Cerebellar nuclear complex (tissue), 1 donor: ENCODE data around the gene MOB1A.
"Not testable (repeated sequence)": the region's sequence is repeated elsewhere in the genome, so short reads cannot be mapped to it uniquely, and the experiment has no call there.

Experiments used
- DNase-seq, 2 experiments: peaks; one replicate each; lab custom pipeline; 2025; lab: John Stamatoyannopoulos, UW

MOB1A gene

DNA sequence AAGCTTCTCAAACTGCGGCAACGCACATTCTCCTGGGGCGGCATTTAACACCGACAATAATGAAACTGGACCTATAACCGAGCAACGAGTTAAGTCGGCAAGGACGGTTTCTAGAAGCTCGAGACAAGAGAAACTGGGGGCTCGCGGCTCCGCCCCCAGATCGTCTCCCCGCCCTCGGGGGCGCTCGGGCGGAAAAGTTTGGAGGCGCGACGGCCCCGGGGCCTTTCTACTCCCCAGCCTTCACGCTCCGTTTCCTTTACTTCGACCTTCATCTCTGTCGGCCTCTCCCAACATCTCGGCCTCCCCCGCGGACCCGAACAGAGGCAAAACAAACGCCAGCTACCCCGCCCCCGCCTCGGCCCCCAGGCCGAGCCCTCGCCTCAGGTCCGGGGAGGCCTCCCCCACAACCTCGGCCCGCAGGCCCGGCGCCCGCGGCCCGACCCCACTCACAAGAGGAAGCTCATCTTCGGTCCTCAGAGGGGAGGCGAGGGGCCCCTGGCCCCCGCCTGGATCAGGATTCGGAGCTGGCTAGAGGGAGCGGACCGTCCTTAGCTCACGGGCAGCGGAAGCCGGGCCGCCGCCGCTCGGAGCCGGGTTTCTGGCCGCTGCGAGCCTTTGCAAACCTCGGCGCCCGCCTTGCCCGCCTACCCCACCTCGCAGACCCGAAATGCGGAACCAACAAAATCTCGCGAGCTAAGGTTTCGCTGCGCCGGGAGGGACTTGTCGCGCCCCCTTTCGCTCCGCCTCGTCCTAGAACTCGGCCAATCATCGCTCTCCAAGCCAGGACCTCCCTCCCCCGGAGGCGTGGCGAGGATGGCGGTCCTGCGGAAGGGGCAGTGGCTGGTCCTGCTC is at the start of gene MOB1A:
Gene MOB1A, minus strand, starts transcription at position 669 of the 852 bp plus-strand sequence. Its CDS starts 205 bp downstream, at position 464.
- peak; percentile 73 to 95 for DNase-seq

DNA sequence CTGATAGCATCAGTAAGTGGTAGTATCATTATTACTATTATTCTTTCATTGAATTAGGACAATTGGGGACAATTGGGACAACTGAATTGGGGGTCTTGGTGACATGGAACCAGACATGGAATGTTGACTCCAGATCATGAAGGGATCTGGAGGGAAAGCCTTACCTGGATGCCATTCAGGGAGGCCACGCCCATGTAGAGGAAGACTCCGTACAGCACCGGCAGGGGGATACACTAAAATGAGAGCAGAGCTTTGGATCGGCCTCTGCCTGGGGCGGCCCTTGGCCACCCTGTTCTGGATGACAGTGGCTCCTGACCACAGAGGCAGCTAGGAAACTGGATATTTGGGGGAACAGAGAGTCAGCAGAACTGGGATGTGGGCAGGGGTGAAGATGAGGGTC is 49.0 kb upstream of the MOB1A start:
- no peak for DNase-seq

DNA sequence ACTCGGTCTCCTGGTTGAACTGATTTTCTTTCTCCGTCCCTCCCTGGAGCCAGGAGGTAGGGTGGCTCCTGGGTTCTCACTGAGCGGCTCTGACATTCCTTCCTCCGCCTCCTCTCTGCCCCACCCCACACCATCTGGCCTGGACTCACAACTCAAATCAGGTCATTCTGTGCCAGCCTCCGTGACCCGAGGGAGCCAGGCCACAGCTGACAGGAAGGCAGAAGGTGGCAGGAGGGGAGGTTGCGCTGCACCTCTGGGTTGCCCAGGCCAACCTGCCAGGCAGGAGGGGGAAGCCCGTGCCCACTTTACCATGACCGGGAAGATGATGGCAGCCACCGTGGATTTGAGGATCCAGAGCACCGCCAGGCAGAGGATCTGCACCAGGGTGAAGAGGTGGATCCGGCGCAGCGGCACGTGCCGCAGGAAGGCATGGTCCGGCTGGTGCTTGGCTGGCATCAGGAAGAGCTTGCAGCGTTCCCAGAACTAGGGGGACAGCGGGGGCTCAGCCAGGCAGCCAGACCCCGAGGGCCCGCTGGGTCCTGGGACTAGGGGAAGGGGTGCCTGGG is 48.1 kb upstream of the MOB1A start:
- DNase-seq = peak in 1 of 2 experiments; percentile 41

DNA sequence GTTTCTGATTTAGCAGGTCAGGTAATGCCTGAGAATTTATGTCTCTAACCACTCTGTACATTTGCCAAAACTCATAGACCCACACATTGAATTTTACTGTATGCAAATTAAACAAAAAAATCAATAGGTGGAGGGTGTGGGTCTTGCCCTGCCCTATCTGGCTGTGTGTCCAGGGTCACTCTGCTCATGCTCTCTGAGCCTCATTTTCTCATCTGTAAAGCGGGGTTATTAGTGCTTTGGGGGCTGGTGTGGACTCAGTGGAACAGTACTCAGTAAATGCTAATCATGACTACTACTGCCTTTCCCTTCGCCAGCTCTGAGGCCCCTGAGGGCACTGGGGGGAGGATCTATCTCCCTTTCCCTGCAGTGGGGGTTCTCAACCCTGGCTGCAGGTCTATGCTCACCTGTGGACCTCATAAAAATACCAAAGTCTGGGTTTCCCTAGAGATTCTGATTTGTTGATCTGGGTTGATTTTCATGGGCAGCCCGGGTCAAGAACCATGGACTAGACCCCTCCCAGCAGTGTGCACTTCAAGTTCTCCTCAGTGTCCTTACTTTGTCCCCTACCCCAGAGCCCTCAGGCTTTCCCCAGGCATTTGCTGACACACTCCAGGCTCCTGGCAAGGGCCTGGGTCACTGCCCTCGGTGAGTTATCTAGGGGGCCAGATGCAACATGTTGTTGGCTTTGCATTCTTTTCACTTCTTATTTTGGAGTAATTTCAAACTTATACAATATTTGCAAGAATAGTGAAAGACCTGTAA is 47.2 kb upstream of the MOB1A start:
- DNase-seq = no peak

DNA sequence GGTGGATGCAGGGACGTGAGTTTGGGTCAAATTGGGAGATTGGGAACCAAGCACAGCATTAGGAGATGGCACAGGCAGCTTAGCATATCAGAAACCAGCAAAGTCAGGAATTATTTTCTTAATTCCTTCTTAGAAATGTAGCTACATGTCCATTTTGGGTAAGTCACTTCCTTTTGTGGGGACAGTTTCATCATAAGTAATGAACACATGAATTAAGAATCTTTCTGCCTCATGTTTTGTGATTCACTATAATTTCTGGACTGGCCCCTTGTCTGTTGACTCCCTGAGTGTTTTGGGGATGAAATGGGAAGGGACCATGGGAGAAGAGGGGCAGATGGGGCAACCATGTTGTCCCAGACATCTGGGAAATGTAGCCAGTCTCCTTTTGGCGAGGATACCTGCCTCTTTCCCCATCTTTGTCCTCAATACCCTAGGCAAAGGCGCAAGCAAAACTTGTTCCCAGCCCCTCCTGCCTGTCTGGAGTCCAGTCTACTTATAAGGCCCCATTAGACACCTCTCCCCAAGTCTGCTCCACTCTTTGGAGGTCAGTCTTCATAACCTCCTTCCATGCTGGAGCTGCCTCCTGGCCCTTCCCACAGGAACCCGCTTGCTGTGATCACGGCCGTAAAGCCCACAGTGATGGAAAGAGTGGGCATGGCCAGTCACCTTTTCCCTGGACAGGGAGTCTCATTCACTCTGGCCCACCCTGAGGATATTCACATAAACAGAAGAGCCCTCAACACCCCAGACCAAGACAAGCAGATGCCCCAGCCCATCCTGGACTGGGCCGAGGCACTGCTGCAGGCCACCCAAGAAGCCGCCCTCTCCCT is 45.5 kb upstream of the MOB1A start:
- no peak for DNase-seq

DNA sequence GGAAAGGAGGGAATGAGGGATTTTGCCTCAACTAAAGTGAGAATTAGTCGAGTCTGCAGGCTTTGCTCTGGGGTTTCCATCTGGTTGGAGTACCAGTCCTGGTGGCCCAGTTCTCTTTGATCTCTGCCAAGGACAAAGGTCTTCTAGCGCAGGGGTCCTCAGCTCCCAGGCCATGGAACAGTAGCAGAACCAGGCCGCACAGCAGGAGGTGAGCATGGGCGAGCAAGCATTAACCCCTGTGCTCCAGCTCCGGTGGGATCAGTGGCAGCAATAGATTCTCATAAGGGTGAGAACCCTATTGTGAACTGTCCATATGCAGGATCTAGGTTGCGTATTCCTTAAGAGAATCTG is 43.6 kb upstream of the MOB1A start:
- no peak for DNase-seq

DNA sequence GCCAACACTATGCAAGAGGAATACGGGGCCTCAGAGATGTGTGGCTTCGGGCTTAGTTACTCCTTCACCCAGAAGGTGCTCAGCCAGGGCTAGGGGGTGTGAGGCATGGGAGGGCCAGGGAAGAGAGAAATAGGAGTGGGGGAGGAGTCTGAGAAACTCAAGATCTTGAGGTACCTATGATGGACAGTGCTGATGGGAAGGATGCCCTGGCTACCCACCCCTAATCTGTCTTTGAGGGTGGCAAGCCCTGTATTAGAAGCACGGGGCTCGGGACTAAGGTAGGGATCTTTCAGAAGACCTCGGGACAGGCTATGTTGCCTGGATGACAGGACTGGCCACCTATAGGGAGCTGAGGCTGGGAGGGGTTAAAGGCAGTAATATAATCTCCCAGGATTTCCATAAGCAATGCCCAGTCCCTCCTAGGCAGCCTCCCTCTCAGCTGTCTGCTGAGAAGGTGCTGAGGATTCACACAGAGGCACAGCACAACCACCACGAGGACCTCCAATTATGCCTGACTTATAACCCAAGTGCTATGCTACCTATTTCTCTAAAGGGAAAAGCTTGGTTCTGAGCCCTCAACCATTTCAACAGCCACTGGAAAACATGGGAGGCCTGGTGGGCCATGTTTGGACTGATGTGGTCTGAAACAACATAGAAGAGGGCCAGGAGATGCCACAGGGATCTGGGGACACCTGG is 43.1 kb upstream of the MOB1A start:
- no peak for DNase-seq

DNA sequence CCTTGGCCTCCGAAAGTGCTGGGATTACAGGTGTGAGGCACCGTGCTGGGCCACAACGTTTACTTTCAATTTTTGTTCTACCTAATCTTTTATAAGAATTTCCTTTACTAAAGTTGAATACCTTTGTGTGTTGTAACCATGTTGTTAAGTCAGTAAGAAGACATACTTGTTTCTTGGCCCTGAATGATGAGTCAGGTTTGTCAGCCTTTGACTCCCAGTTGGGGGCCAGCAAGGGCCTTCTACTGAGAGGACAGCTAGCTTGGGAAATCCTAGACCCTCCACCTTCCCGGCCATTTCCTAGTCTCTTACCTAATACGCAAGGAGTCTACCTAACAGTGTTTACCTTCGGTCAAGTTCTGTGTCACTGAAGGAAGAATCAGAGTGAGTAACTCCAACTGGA is 42.4 kb upstream of the MOB1A start:
- DNase-seq = no peak

DNA sequence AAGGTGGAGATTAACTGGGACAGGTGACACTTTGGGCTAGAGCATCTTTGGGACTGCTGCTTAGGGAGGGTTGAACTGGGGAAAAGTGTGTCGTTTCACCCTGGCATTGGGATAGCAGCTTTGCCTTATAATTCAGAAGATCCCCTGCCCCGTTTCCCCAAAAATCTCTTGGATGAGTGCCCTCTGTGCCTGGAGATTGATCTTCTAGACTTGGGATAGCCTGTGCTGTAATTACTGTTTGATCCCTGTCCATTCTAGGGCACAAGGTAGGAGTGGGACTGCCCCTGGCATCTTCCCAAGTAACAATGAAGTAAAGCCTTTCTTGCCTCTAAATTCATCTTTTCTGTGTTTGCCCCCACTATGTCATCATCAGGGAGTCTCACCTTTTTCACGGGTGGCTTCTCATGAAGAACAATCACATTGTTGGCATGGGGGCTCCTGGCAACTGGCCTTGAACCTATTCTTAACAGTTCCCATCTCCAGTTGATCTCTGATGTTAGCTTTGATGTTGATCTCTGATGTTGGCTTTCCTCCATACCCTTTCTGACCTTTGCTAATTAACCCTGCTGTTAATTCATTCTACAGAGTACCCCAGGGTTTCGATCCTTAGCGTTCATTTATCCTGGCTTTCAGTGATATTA is 41.3 kb upstream of the MOB1A start:
- DNase-seq = no peak

DNA sequence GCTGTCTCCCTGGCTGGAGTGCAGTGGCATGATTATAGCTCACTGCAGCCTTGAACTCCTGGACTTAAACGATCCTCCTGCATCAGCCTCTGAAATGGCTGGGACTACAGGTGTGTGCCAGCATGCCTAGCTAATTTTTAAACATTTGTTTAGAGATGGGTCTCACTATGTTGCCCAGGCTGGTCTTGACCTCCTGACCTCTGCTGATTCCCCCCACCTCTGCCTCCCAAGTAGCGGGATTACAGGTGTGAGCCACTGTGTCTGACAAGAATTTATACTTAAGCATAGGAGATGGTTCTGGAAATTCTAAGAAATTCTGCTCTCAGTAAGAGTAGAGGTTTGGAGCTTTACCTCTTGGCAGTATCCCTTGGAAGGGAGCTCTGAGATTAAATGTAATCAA is 38.0 kb upstream of the MOB1A start:
- no peak for DNase-seq

DNA sequence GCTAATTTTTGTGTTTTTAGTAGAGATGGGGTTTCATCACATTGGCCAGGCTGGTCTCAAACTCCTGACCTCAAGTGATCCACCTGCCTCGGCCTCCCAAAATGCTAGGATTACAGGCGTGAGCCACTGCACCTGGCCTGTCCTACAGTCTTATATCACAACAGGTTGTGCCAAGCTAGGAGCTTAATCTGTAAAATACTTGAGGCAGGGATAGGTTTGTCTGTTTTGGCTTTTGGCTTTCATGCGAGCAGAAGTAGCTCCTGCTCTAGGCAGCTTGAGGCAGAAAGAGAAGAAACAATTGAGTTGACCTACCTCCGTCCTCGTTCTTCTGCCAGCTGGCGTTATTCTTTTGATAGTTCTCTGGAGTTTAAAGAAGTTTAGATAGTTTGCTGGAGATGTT is 37.1 kb upstream of the MOB1A start:
- DNase-seq = not testable (repeated sequence)

DNA sequence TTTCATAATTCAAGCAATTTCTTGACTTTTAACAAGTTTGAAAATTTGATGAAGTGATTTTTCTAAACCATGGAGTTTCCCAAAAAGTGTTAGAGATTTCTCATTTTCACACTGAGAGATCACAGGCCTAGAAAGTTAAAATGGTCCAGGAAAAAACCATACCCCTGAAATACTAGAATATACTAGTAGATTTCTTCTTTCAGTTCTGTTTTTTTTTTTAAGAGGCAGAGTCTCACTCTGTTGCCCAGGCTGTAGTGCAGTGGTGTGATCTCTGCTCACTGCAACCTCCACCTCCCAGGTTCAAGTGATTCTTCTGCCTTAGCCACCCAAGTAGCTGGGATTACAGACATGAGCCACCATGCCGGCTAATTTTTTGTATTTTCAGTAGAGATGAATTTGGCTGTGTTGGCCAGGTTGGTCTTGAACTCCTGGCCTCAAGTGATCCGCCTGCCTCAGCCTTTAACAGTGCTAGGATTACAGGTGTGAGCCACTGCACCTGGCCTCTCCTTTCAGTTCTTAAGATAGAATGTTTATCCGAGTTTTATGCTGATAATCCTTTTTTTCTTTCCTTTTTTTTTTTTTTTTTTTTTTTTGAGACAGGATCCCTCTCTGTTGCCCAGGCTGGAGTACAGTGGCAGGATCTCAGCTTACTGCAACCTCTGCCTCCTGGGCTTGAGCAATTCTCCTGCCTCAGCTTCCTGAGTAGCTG is 34.2 kb upstream of the MOB1A start:
- DNase-seq = no peak

DNA sequence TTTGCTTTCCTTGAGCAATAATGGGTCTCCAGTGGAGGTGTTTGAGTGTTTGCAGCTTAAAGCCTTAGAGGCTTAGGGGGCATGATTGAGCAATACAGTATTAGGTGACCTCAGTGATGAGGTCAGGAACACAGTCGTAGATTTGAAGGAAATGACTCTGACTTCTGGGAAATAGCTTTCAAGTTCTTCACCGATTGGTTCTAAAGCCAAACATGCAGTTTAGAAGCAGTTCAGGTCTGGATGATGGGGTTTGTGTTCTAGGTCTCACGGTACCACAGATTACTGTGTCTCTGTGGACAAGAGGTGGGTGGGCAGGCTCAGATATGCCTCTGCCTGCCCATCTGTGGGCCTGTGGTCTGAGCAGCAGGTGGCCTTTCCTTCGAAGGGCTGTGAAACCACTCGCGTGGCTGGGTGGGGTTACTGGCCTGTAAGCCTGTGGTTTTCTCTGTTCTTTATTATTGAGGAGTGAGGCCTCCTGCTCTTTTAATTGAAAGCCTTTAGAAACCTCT is 27.6 kb upstream of the MOB1A start:
- DNase-seq = no peak

DNA sequence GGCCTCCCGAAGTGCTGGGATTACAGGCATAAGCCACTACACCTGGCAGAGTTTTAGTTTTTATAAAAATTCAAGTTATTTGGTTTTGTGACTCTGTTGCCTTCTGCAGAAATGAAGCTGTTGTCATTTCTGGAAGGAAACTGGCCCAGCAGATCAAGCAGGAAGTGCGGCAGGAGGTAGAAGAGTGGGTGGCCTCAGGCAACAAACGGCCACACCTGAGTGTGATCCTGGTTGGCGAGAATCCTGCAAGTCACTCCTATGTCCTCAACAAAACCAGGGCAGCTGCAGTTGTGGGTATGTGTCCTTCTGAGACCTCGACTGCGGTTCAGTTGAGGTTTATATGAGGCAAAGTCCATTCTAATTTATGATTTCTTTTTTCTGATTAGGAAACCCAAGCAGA is 26.9 kb upstream of the MOB1A start:
- DNase-seq = no peak

DNA sequence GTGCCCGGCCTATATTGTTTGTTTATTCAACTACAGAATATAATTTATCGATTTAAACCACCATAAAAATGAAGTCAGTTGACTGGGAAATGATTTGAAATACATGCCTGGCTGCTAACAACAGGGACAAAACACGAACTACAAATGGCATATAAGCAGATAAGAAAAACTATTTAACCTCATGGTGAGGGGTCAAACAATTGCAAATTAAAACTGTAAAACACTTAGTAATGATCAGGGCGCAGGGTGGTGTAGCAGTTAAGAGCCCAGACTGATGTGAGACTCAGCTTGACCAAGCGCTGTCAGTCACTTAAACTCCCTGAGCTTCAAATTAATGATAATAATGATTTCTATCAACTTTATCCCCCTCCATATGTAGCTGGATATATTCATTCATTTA is 26.4 kb upstream of the MOB1A start:
- DNase-seq = no peak

DNA sequence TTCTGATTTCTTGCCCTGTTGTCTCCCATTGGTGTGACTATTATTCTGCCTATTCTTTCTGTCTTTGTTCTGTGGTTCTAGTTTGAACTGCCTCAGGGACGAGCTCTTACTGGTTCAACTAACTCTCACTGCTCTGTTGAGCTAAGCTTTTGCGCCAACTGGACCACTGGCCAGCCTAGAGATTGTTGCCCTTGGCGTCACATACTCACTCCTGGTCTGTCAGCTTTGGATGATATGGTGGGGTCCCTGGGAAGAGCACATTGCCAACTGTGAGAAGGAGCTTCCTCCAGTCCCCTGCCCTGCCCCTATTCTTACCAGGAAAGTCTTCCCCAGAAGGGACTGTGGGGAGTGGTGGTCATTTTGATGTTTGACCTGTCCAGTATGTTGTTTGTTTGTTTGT is 25.8 kb upstream of the MOB1A start:
- DNase-seq = no peak

DNA sequence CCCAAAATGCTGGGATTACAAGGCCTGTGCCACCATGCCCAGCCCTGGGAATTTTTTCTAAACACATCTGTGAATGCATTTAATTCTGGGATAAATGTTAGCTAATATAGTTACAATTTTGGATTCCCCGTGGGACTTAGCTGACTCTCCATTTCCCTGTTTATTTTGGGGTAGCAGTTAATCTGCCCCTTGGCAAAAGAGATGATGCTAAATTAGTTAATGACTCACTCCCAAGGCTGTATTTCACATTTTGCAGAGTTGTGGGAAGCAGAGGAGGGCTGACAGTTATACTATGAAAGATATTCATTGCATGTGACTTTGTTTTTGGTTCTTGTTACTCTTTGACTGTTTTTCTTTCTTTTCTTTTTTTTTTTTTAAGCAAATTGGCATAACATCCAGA is 22.9 kb upstream of the MOB1A start:
- no peak for DNase-seq

DNA sequence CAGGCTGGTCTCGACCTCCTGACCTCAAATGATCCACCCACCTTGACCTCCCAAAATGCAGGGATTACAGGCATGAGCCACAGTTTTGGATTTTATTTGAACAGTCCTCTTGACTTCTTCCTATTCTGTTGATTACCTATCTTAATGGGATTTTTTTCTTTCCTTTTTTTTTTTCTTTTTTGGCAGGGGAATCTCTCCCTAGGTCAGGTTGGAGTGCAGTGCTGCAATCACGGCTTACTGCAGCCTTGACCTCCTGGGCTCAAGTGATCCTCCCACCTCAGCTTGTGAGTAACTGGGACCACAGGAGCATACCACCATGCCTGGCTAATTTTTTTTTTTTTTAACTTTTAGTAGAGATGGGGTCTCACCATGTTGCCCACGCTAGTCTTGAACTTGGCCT is 22.5 kb upstream of the MOB1A start:
- no peak for DNase-seq

DNA sequence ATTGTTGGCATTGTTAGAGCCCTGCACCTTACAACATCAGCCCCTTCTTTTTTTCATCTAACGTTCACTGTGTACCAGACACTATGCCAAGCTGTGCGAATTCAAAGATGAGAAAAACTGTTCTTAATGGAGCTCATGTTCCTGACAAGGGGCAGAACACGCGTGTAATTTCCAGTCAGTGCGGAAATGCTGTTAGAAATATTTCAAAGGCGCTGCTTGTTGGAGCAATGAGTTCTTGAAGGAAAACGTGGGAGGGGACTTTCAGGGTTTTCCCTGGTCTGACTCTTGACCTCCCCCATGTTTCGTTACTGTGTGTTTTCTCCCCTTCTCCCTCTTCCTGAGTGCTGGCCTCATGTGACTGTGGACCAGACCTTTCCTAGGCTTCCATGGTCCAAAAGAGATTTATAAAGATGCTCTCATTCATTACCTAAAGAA is 21.2 kb upstream of the MOB1A start:
- DNase-seq = no peak

DNA sequence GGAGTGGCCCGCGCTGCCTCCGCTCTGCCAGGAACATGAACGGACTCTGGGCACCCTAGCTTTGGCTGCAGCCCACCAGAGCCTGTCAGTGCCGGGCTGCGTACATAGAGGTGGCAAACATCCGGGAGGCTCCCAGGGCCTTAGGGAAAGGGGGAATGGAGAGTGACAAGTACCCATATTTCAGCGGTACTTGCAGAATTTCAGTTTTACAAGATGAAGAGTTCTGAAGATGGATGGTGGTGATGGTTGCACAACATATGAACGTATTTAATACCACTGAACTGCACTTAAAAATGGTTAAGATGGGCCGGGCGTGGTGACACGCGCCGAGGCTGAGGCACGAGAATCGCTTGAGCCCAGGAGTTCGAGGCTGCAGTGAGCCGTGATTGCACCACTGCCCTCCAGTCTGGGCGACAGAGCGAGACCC is 20.6 kb upstream of the MOB1A start:
- no peak for DNase-seq
